Calu3 (cell line): Measurements from ENCODE around the gene CLEC20A. TPM values are rescaled to one million over a fixed set of nuclear protein-coding genes. Genes with fewer than 3 reads are reported as not detected.

Experiments
- BruUV-seq: library from RNA; stranded (reverse); fragments of 400-500 nt; replicated peaks from 2 replicates; lab custom pipeline; 2021; lab: Mats Ljungman, UMichigan
- CTCF ChIA-PET: fragments of 300-600 bp; sonication (Branson Sonifier 250); formaldehyde crosslinking; loops from one replicate; lab custom pipeline; 2022; ENCODE audit warnings: antibody characterized with exemption; lab: Charles Lee
- DNase-seq: peaks from one replicate; pipeline ENCODE4 v3.0.0; 2022
- H3K27ac Mint-ChIP-seq: one replicate; pipeline ENCODE4 v1.8.0; 2022; ENCODE audit warnings: mixed read lengths; ENCODE audit not compliant: unreplicated experiment
- H3K27me3 Mint-ChIP-seq: one replicate; pipeline ENCODE4 v1.8.0; 2022; ENCODE audit warnings: mixed read lengths; ENCODE audit not compliant: unreplicated experiment
- H3K36me3 Mint-ChIP-seq: one replicate; pipeline ENCODE4 v1.8.0; 2022; ENCODE audit warnings: mild to moderate bottlenecking, moderate library complexity, mixed read lengths; ENCODE audit not compliant: insufficient read depth, unreplicated experiment
- H3K4me1 Mint-ChIP-seq: one replicate; pipeline ENCODE4 v1.8.0; 2022; ENCODE audit warnings: mild to moderate bottlenecking, low read depth, mixed read lengths; ENCODE audit not compliant: unreplicated experiment
- H3K4me3 Mint-ChIP-seq: one replicate; pipeline ENCODE4 v1.8.0; 2022; ENCODE audit warnings: mild to moderate bottlenecking, low read depth, moderate library complexity, mixed read lengths; ENCODE audit not compliant: unreplicated experiment
- H3K9me3 Mint-ChIP-seq: one replicate; pipeline ENCODE4 v1.8.0; 2022; ENCODE audit warnings: low read depth, mixed read lengths; ENCODE audit not compliant: unreplicated experiment
- CTCF ChIP-seq: fragments of 200-600 bp; IDR thresholded peaks from one replicate; pipeline ENCODE4 v1.8.0; 2022; ENCODE audit warnings: antibody characterized with exemption; ENCODE audit not compliant: unreplicated experiment
- intact Hi-C: fragments of 100-400 bp; cut with micrococcal nuclease; formaldehyde crosslinking; loops from one replicate; pipeline ENCODE4 v1.10.0; 2022; ENCODE audit not compliant: unreplicated experiment
- total RNA-seq: library from RNA; stranded (reverse); gene quantifications from 2 replicates; pipeline ENCODE4 v1.2.3, GENCODE V29; 2022

Gene CLEC20A
- total RNA-seq, 1 experiment from 2014 or later, result not detected

- Mint-ChIP-seq H3K4me3 (no peak overlapping the region), H3K27ac (no peak overlapping the region), H3K4me1 (no peaks in the 10 kb centered on the region), H3K27me3 (peaks cover 12% of the 10 kb centered on the region), H3K36me3 (no peaks in the 10 kb centered on the region), H3K9me3 (no peaks in the 10 kb centered on the region)
- intact Hi-C loops, result no loop called here
- TF ChIP-seq CTCF, result no peak
- CTCF ChIA-PET, result no interaction called here
- no TSS peak for BruUV-seq
- DNase-seq, result no peak
Observed at GRCh38 chr1:178490967-178491366, 5.8 kb downstream of the CLEC20A start.

- Mint-ChIP-seq H3K4me3 (no peak overlapping the region), H3K27ac (no peak overlapping the region), H3K36me3 (no peaks in the 10 kb centered on the region), H3K9me3 (no peaks in the 10 kb centered on the region), H3K27me3 (peaks cover 12% of the 10 kb centered on the region), H3K4me1 (no peaks in the 10 kb centered on the region)
- DNase-seq, result no peak
- intact Hi-C loops, result no loop called here
- no TSS peak for BruUV-seq
- CTCF ChIA-PET, result no interaction called here
- no peak for TF ChIP-seq CTCF
Observed at GRCh38 chr1:178490136-178490535, 6.6 kb downstream of the CLEC20A start.

- no peak overlapping the region for H3K4me3 Mint-ChIP-seq
- CTCF ChIA-PET, result no interaction called here
- no peaks in the 10 kb centered on the region for H3K9me3 Mint-ChIP-seq
- H3K27me3 Mint-ChIP-seq, result peaks cover 12% of the 10 kb centered on the region
- intact Hi-C loops, result no loop called here
- H3K4me1 Mint-ChIP-seq, result no peaks in the 10 kb centered on the region
- no peak for TF ChIP-seq CTCF
- no peaks in the 10 kb centered on the region for H3K36me3 Mint-ChIP-seq
- no peak for DNase-seq
- no peak overlapping the region for H3K27ac Mint-ChIP-seq
- BruUV-seq, result no TSS peak
Observed at GRCh38 chr1:178489399-178489798, 7.4 kb downstream of the CLEC20A start.

GRCh38 chr1:178488393-178488792 lies 8.4 kb downstream of the CLEC20A start:
- no TSS peak for BruUV-seq
- no peak overlapping the region for H3K27ac Mint-ChIP-seq
- intact Hi-C loops, result no loop called here
- H3K4me1 Mint-ChIP-seq, result no peaks in the 10 kb centered on the region
- H3K36me3 Mint-ChIP-seq, result no peaks in the 10 kb centered on the region
- H3K4me3 Mint-ChIP-seq, result no peak overlapping the region
- no peak for TF ChIP-seq CTCF
- H3K27me3 Mint-ChIP-seq, result peaks cover 7% of the 10 kb centered on the region
- no peak for DNase-seq
- CTCF ChIA-PET, result no interaction called here
- H3K9me3 Mint-ChIP-seq, result no peaks in the 10 kb centered on the region
